Sciatic nerve (tissue), 2 donors: Measurements from ENCODE around the gene RGS11. TPM values are rescaled to one million over a fixed set of nuclear protein-coding genes. Genes with fewer than 3 reads are reported as not detected.
A peak's percentile ranks its signal among the peaks of the same experiment; 100 is the strongest.

ENCODE experiments used
- ATAC-seq: fragments of 200-7000 bp; cut with Tn5 transposase; one replicate; pipeline ENCODE4 v1.9.1; 2020; ENCODE audit warnings: mild to moderate bottlenecking, moderate library complexity
- DNase-seq: peaks from one replicate; pipeline ENCODE4 v3.0.0-alpha.2; 2020; ENCODE audit warnings: low spot score
- intact Hi-C: fragments of 100-400 bp; cut with DNase I; formaldehyde crosslinking; loops from one replicate; pipeline ENCODE4 v1.14.2; 2022
- total RNA-seq: library from RNA; stranded (reverse); fragmentation: NEBNext Ultra II Directional; extraction: Animal tissue kit (Norgen Biotek cat#: 25700); gene quantifications from one replicate; pipeline ENCODE4 v1.2.1, GENCODE V29; 2021
- donor health status: DM: no; HTN: no; CAD: no.
- donor health status: DM: no; HTN: no; CAD: no.

The RGS11 gene
- total RNA-seq, 1 donor from 2014 or later = 48.9 TPM

DNA sequence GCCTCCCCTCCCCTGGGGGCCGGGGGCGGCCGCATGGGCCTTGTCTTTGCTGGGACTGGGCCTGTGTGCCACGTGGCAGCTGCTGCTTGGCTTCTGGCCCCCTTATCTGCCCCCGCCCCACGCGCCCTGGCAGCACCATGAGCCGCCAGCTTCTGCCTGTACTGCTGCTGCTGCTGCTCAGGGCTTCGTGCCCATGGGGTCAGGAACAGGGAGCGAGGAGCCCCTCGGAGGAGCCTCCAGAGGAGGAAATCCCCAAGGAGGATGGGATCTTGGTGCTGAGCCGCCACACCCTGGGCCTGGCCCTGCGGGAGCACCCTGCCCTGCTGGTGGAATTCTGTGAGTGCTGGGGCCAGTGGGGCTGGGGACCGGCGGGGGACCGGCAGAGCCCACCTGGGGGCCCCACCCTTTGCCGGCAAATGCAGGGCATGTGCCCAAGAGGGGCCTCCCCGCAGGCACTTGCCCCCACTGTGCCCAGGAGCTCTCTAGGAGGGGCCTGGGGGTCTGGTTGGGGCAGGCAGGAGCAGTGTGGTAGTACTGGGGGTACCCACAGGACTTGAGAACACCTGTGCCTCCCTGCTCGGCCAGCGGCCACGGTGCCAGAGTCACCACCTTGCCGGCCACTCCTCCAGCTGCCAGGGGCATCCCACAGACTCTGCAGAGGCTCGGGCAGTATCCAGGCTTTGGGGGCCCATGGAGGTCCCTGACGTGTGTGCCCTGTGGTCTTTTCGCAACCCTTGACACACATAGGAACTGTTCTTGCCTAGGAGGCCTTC is 7.5 kb upstream of the RGS11 start, which contains the start of gene PDIA2:
TSS of gene PDIA2 (plus strand) at position 132 of the 773 bp plus-strand sequence. CDS start at position 138, 6 bp downstream.
- intact Hi-C loops = no loop called here
- DNase-seq (no peak), ATAC-seq (no peak)

DNA sequence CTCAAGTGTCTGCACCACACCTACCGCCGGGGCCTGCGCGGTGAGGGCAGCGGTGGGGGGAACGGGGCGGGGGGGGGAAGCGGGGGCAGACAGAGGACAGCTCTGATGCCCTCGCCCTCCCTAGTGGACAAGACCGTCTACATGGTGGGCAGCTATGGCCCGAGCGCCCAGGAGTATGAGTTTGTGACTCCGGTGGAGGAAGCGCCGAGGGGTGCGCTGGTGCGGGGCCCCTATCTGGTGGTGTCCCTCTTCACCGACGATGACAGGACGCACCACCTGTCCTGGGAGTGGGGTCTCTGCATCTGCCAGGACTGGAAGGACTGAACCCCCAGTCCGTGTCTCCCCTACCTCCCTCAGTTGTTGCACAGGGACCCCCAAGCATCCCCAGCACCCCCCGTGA is 6.7 kb upstream of the RGS11 start:
- no peak for ATAC-seq
- intact Hi-C loops = no loop called here
- no peak for DNase-seq

DNA sequence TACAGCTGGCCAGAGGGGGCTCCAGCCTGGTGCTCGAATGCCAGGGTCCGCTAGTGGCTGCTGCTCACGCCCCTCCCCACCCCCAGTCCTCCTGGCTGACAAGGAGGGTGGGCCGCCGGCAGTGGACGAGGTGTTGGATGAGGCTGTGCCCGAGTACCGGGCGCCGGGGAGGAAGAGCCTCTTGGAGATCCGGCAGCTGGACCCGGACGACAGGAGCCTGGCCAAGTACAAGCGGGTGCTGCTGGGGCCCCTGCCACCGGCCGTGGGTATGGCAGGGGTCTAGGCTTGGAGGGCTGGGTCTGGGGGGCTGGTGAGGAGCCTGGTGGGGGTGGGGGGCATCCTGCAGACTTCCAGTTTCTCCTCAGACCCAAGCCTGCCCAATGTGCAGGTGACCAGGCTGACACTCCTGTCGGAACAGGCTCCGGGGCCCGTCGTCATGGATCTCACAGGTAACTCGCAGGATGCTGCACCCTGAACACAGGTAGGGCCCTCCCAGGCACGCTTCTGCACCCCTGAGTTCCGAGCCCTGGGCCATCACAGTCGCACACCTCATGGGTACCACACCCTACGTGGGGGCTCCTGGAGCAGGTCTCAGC is 6.0 kb upstream of the RGS11 start:
- intact Hi-C loops = no loop called here
- ATAC-seq (no peak), DNase-seq (no peak)

- intact Hi-C loops = no loop called here
- ATAC-seq (no peak), DNase-seq (no peak)
Measured at GRCh38 chr16:280991-281659, 5.4 kb upstream of the RGS11 start.

DNA sequence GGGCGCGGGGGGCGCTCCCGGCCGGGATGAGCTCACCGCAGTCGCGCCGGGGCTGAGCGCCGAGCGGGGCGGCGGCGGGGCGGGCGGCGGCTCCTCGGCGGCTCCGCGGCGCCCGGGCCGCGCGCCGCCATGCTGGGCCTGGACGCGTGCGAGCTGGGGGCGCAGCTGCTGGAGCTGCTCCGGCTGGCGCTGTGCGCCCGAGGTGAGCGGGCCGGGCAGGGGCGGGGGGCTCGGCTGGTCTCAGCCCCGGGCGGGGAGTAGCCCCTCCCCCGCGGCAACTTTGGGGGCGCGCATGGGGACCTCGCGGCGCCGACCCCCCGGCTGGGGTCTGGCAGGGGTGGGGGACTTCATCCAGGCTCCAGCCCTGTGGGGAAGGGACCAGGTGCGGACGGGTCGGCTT is 4.8 kb upstream of the RGS11 start, which contains the start of gene ARHGDIG:
TSS of gene ARHGDIG (plus strand) at position 40 of the 400 bp plus-strand sequence. CDS start at position 130, 90 bp downstream.
- ATAC-seq (no peak), DNase-seq (no peak)
- intact Hi-C loops = no loop called here

GRCh38 chr16:280005-280460 is 4.3 kb upstream of the RGS11 start:
- ATAC-seq = no peak
- intact Hi-C loops = no loop called here

DNA sequence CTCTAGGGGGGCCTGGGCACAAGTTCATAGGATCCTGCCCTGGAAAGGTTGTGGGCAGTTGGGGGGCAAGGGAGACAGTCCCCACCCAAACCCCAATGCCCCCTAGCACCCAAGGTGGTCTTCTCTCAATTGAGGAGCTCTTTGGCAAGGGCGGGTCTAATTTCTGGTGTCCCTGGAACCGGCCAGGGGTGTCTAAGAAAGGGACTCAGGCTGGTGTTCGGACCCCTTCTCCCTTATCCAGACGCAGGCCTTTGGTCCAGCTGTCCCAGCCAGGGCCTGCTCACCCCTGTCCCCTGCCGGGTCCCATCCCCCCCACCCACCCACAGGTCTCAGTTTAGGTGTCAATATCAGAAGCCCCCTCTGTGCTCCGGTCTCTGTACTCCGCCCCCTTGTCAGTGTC is 3.8 kb upstream of the RGS11 start:
- ATAC-seq (no peak), DNase-seq (no peak)
- intact Hi-C loops = no loop called here

More at GRCh38 chr16:280005-280460, 4.3 kb upstream of the RGS11 start:
- DNase-seq = no peak

DNA sequence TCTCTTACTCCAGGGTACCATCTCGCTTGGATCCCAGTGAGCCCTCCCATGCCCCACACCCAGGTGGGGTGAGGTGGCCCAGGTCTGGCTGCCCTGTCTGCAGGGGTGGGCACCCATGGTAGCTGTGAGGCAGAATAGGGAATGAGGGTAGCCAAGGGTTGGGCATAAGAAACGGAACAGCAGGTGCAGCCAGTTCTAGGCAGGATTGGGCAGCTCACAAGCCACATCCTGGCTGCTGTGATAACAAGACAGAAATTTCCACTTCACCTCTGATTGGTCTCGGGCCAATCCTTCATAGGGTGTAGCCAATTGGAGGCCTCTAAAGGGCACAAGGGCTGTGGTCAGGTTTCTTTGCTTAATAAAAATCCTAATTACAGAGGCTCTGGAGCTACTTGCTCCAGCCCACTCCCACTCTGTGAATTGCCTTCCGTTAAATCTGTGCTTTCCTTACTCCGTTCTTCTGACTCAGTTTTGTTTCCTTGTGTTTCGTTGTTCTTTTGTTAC is 3.2 kb upstream of the RGS11 start:
- DNase-seq = no peak
- intact Hi-C loops = no loop called here
- no peak for ATAC-seq

DNA sequence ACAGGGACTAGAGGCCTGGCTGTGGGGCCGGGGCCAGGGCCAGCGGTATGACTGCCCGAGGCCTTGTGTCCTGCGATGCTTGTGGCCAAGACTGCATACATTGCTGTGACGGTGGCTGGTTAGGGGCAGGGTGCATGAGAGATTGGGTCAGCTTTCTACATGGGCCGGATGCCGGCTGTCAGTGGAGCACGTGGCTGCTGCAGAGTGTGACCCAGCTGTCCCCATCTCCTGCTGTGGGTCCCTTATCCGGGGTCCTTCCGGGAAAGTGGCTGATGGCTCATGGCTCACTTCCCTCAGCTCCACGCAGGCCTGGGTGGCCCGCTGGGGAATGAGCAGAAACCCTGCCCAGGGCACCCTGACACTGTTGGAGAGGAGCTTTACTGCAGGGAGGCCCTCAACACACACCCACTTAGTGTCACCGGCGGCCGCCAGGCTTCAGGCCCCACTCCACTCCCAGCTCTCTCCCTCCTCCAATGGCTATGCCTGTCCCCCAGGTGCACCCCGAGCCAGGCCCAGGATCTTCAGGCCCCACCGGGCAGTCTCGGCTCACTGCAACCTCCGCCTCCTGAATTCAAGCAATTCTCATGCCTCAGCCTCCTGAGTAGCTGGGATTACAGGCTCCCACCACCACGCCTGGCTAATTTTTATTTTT is 808 bp upstream of the RGS11 start:
- ATAC-seq = peak; percentile 28
- intact Hi-C loops = no loop called here
- no peak for DNase-seq

DNA sequence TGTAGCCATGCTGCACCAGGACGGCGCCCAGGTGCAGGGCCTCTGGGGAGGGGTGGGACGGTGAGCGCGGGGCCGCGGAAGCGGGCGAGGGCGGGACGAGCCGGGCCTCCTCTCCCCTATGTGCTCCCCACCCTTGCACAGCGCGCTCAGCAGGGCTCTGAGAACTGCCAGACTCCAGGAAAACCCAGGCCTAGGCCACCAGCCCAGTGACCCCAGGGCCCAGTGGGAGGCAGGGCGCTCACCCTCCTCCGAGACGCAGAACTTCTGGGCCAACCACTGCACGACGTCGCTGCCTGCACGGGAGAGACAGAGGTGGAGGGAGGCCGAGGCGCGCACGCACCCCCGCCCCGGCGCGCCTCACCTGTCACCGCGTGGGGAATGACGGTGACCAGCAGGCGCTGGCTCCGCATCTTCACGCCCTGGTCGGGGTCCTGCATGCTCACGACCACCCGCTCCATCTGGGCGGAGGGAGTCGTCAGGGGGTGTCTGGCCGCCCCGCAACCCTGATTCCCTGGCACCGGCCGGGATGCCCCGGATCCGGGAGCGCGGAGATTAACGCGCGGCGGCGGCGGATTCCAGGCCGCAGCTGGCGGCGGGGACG is 603 bp downstream of the RGS11 start:
- intact Hi-C loops = no loop called here
- ATAC-seq = no peak
- no peak for DNase-seq

GRCh38 chr16:273547-274421 is 2.0 kb downstream of the RGS11 start:
- intact Hi-C loops = no loop called here
- no peak for ATAC-seq
- no peak for DNase-seq

DNA sequence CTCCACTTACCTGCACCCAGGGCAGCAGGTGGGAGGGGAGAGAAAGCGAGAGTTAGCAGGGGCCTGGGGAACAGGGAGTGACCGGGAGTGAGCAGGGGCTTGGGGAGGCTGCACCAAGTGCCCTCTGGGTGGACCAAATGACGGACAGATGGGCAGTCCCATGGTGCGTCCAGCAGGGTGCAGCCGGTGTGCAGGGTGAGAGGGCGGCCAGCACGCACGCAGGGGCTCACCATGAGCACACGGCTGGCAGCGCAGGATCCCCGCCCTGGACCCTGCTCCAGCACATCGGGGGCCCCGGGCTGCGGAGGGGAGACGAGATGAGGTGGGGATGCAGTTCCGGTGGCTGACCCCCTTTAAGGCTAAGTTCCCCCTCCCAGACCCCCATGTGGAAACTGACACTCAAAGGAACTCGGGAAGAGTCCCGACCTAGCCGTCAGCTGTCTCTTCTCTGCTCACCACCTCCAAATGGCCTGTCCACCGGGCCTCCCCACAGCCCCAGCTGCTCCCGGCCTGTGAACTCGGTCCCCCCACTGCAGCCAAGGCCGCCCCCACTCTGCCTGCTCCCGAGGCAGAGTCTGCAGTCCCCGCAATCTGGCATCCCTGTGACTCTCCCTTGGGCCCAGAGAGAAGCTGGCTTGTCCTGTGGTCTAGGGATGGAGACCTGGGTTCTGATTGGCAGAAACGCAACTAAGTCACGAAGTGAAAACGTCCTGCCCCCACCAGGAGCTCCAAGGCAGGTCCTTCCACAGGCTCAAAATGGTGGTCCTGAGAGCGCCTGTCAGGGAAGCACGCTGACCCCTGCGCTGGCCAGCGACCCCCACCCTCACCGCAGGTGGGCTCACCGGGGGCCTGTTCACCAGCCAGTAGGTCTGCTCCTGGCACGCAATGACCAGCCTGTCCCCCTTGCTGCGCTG is 2.9 kb downstream of the RGS11 start:
- DNase-seq (no peak), ATAC-seq (no peak)
- intact Hi-C loops = no loop called here

- ATAC-seq (no peak), DNase-seq (no peak)
- intact Hi-C loops = no loop called here
Measured at GRCh38 chr16:270381-271255, 5.1 kb downstream of the RGS11 start.

DNA sequence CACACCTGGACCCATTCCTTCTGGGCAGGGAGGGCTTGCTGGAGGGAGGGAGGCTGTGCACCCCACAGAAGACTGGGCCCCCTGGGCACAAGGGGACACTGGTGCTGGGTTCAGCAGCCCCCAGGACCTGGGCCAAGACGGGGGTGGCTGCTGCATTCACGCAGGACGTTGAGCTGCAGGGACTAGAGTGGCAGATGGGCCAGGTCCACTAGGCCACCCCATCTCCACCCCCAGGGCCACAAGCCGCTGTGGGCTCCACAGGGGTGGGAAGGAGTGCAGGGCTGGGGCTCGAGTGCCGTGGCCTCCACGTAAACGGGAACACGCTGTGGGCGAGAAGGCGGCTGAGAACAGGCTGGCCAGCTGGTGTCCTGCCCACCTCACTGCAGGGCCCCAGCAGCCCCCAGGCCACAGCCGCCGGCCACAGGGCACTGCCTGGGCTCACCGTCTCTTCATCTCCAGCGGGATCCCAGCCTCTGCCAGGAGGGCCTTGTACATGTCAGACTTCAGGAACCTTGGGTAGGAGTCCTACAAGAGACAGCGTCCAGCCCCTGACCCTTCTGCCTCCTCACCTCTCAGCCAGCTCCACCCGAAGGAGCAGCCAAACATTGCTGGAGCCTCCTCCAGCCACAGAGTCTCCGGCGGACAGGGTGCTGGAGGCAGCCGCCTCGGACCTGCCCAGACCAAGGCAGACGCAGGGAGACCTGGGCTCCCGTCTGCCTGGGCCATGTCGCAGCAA is 6.5 kb downstream of the RGS11 start:
- intact Hi-C loops = no loop called here
- no peak for DNase-seq
- ATAC-seq = no peak
